ENCODE results near the gene BMPER. TPM values are rescaled to one million over a fixed set of nuclear protein-coding genes. Genes with fewer than 3 reads are reported as not detected.

Gene BMPER
- total and polyA plus RNA-seq, 10 of the 15 experiments (the other 5 are each of a cell fraction or from before 2014, with no cell fraction given) = 0.02 to 0.08 TPM; not detected in 8

- no peaks in the 10 kb centered on the region for H3K79me2 ChIP-seq (ENCODE audit: control insufficient read depth, insufficient read depth, low read length)
- no peak for ATAC-seq
- ChIA-PET RAD21 (ENCODE audit: unreplicated experiment) (interaction anchor here (1.0 to 1.4 kb wide), 5 partner anchors 173 to 1169 kb away, joined by 3 to 11 read pairs (median 6); no protein-coding TSS in a partner anchor), CTCF (interaction anchor here (0.7 to 6.6 kb wide), 22 partner anchors 8 to 1241 kb away, joined by 3 to 49 read pairs (median 5); no protein-coding TSS in a partner anchor), POLR2A (interaction anchor here (0.7 kb wide), 1 partner anchor 32 kb away, joined by 6 read pairs; no protein-coding TSS in a partner anchor), SMC1A (ENCODE audit: uncharacterized antibody, unreplicated experiment) (interaction anchor here (0.6 to 2.4 kb wide), 8 partner anchors 10 to 749 kb away, joined by 3 to 8 read pairs (median 4); no protein-coding TSS in a partner anchor)
- no peak overlapping the region for H3K4me3 ChIP-seq
- TF ChIP-seq CREM (IDR thresholded peaks at IDR 0.05; ENCODE audit: low read depth) = no peak
- no peak for TF ChIP-seq PAX5 (IDR thresholded peaks at IDR 0.05; ENCODE audit: borderline replicate concordance, low read depth, low read length)
- no peak for TF ChIP-seq NR2C1 (IDR thresholded peaks at IDR 0.05)
- TF ChIP-seq SIN3A (IDR thresholded peaks at IDR 0.05; ENCODE audit: low read depth, low read length) = no peak
- TF ChIP-seq TBL1XR1 (IDR thresholded peaks at IDR 0.05; ENCODE audit: low read depth, low read length) = no peak
- no peak for TF ChIP-seq SPI1 (IDR thresholded peaks at IDR 0.05; ENCODE audit: borderline replicate concordance, insufficient read depth, low read depth, low read length)
- TF ChIP-seq KLF5 (IDR thresholded peaks at IDR 0.05; ENCODE audit: partially characterized antibody) = no peak
- H3K4me1 ChIP-seq (ENCODE audit: control insufficient read depth, insufficient read depth, low read length) = no peaks in the 10 kb centered on the region
- no peak overlapping the region for H3K9ac ChIP-seq (ENCODE audit: control insufficient read depth, insufficient read depth, low read length)
- no peaks in the 10 kb centered on the region for H4K20me1 ChIP-seq (ENCODE audit: control insufficient read depth, insufficient read depth)
- in situ Hi-C loops (cut with MboI) (loop anchor here (5.0 to 10.0 kb wide), 2 partner anchors 689 to 751 kb away; no protein-coding TSS in a partner anchor), intact Hi-C loops (cut with micrococcal nuclease; ENCODE audit: unreplicated experiment) (loop anchor here (2.0 to 5.0 kb wide), 4 partner anchors 176 to 749 kb away; no protein-coding TSS in a partner anchor)
- no peak overlapping the region for H3K27ac ChIP-seq (ENCODE audit: control insufficient read depth, insufficient read depth)
- BruUV-seq (replicated peaks) = no TSS peak
- H3K27me3 ChIP-seq (replicated peaks in 1 of 2; ENCODE audit: control insufficient read depth in 2 of 2, insufficient read depth in 2 of 2, low read length in 1 of 2) = no peaks in the 10 kb centered on the region; a peak in 1 of 4 replicates
- H3K9me3 ChIP-seq (replicated peaks; ENCODE audit: control insufficient read depth, insufficient read depth, low read length) = no peaks in the 10 kb centered on the region
- H3K36me3 ChIP-seq (ENCODE audit: control insufficient read depth in 2 of 2, insufficient read depth in 2 of 2, low read length in 1 of 2) = no peaks in the 10 kb centered on the region
- DNase-seq (ENCODE audit: low read depth, low spot score) = no peak
- no peak overlapping the region for H2AFZ ChIP-seq (ENCODE audit: control insufficient read depth, low read depth, low read length)
- WGBS (ENCODE audit: insufficient coverage, insufficient replicate concordance, low lambda C conversion rate, missing lambda C conversion rate) = 13% methylated on average over 4 of the region's 4 CpGs
- FAIRE-seq = no peak
- H3K4me2 ChIP-seq (ENCODE audit: control insufficient read depth, insufficient read depth) = no peak overlapping the region
These were observed 28.4 kb downstream of the BMPER start for GRCh38 chr7:33933611-33934281.
